GM12873 (cell line): ENCODE results near the gene INPP5F.

Experiments
- CTCF ChIP-seq: IDR thresholded peaks from 2 replicates; pipeline ENCODE4 v1.5.1; 2012; ENCODE audit warnings: low read depth, mild to moderate bottlenecking, moderate library complexity, low read length, control low read depth; ENCODE audit not compliant: insufficient read depth; ENCODE audit errors: missing control alignments

The INPP5F gene

GRCh38 chr10:119686465-119687191 lies 39.2 kb upstream of the INPP5F start:
- TF ChIP-seq CTCF = peak; percentile 91

GRCh38 chr10:119687192-119688032 lies 38.4 kb upstream of the INPP5F start:
- no peak for TF ChIP-seq CTCF

- peak; percentile 44 for TF ChIP-seq CTCF
Measured at GRCh38 chr10:119688033-119688508, 37.8 kb upstream of the INPP5F start.

GRCh38 chr10:119689016-119689580 lies 36.8 kb upstream of the INPP5F start:
- TF ChIP-seq CTCF = no peak

GRCh38 chr10:119691726-119692125 lies 34.1 kb upstream of the INPP5F start:
- no peak for TF ChIP-seq CTCF

GRCh38 chr10:119693262-119693957 lies 32.4 kb upstream of the INPP5F start:
- no peak for TF ChIP-seq CTCF
